ENCODE measurements around the gene SDK2.

DNA sequence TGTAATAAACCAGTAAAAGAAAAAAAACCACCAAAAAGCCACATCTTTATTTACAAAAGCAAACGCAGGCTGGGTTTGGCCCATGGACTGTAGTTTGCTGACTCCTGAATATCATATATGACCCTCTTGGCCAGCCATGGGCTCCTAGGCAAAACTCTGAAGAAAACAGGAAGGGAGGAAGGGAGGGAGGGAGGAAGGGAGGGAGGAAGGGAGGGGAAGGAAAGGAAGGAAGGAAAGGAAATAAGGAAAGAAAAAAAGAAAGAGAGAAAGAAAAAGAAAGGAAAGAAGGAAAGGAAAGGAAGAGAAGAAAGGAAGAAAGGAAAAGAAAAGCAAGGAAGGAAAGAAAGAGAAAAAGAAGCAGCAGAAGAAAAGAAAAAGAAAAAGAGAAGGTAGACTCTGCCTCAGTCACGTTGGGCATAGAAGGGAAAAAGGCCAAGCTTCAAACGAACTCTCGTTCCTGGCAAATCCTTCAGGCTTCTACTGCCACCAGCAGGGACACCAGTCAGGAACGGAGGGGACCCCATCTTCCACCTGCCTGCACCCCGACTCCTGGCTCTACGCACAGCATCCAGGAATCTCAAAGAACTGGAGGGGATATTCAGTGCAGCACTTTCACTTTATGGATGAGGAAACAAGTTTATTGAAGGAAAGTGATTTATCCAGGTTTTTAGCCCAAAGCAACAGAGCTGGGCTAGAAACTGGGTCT lies 354.5 kb downstream of the SDK2 start:
- TF ChIP-seq CTCF (IDR thresholded peaks at IDR 0.05) (no peak), POLR2A (IDR thresholded peaks at IDR 0.05) (no peak)

Measured in right lobe of liver (tissue), 4 donors.